A549 (cell line): Measurements from ENCODE around the gene CDKN1B. TPM values are rescaled to one million over a fixed set of nuclear protein-coding genes. Genes with fewer than 3 reads are reported as not detected.

Experiments
- ATAC-seq, 2 experiments: fragments of 200-7000 bp in 1 of 2; fragments of >200 bp in 1 of 2; cut with Nextera tagmentation in 1 of 2; cut with Tn5 transposase in 1 of 2; 3 replicates each; pipeline versions ENCODE4 v1.8.0 to v1.9.1; 2018 to 2020; ENCODE audit warnings: mild to moderate bottlenecking in 1 of 2, moderate library complexity in 1 of 2
- CTCF ChIA-PET: fragments of 300-600 bp; sonication (Branson Sonifier 250); formaldehyde crosslinking; extraction: SDS; loops from one replicate; lab custom pipeline; 2021; ENCODE audit warnings: antibody characterized with exemption, inconsistent platforms; lab: Yijun Ruan, JAX
- POLR2A ChIA-PET: fragments of 350-600 bp; formaldehyde crosslinking; extraction: SDS; loops from one replicate; lab custom pipeline; 2021; ENCODE audit warnings: antibody characterized with exemption, inconsistent platforms; lab: Yijun Ruan, JAX
- DNase-seq, 2 experiments: peaks; one replicate each; pipeline versions ENCODE4 v3.0.0 to v3.0.0-alpha.2; 2011 to 2016; ENCODE audit warnings: low read depth in 1 of 2, low spot score in 1 of 2
- FAIRE-seq: peaks from 2 replicates; lab custom pipeline; 2011; peaks lifted over from hg19 to GRCh38; lab: Jason Lieb, UNC
- H3K27ac ChIP-seq, 2 experiments: fragments of >200 bp; sonication (Bioruptor Twin); formaldehyde crosslinking; 3 replicates each; pipeline ENCODE4 v1.5.1; 2016 to 2017
- H3K4me1 ChIP-seq: fragments of >200 bp; sonication (Bioruptor Twin); formaldehyde crosslinking; 3 replicates; pipeline ENCODE4 v1.6.1; 2016
- H3K4me2 ChIP-seq: fragments of >200 bp; sonication (Bioruptor Twin); formaldehyde crosslinking; 3 replicates; pipeline ENCODE4 v1.6.1; 2016
- H3K4me3 ChIP-seq: fragments of >200 bp; sonication (Bioruptor Twin); formaldehyde crosslinking; 3 replicates; pipeline ENCODE4 v1.5.1; 2016
- H3K9me3 ChIP-seq: fragments of >200 bp; sonication (Bioruptor Twin); formaldehyde crosslinking; 3 replicates; pipeline ENCODE4 v1.6.1; 2016
- CBX2 ChIP-seq: fragments of 200-600 bp; sonication (generic); IDR thresholded peaks from 2 replicates; pipeline ENCODE4 v1.6.1; 2016; ENCODE audit warnings: low read depth, mild to moderate bottlenecking, borderline replicate concordance
- CBX8 ChIP-seq: fragments of 200-600 bp; sonication (generic); IDR thresholded peaks from 2 replicates; pipeline ENCODE4 v1.6.1; 2016
- CEBPB ChIP-seq, 2 experiments: fragments of >200 bp in 1 of 2; sonication (Bioruptor Twin) in 1 of 2; formaldehyde crosslinking in 1 of 2; IDR thresholded peaks; 2 replicates each; pipeline ENCODE4 v1.6.1; 2012 to 2016
- CHD2 ChIP-seq: fragments of 150-350 bp; IDR thresholded peaks from 2 replicates; pipeline ENCODE4 v1.6.1; 2014; ENCODE audit warnings: low read length; ENCODE audit not compliant: partially characterized antibody
- FOSL2 ChIP-seq, 2 experiments: fragments of 450-650 bp in 1 of 2; fragments of >200 bp in 1 of 2; sonication (Bioruptor Twin) in 1 of 2; formaldehyde crosslinking; IDR thresholded peaks; 2 replicates each; pipeline versions ENCODE4 v1.5.0 to v1.6.1; 2016 to 2020; ENCODE audit warnings: mild to moderate bottlenecking in 1 of 2, moderate library complexity in 1 of 2
- FOXS1 ChIP-seq: fragments of 250-450 bp; sonication (Bioruptor Pico); IDR thresholded peaks from 2 replicates; pipeline ENCODE4 v1.5.0; 2020; ENCODE audit warnings: mild to moderate bottlenecking, moderate library complexity
- HEYL ChIP-seq: fragments of 250-450 bp; sonication (Bioruptor Pico); IDR thresholded peaks from 2 replicates; pipeline ENCODE4 v1.8.0; 2021; ENCODE audit warnings: mild to moderate bottlenecking, moderate library complexity
- HOXB13 ChIP-seq: fragments of 250-450 bp; sonication (Bioruptor Pico); IDR thresholded peaks from 2 replicates; pipeline ENCODE4 v1.5.0; 2020; ENCODE audit warnings: low read depth, mild to moderate bottlenecking, moderate library complexity
- HOXB5 ChIP-seq: fragments of 250-450 bp; sonication (Bioruptor Pico); IDR thresholded peaks from 2 replicates; pipeline ENCODE4 v1.5.0; 2020; ENCODE audit warnings: mild to moderate bottlenecking, moderate library complexity
- JUN ChIP-seq, 2 experiments: fragments of >200 bp; sonication (Bioruptor Twin); formaldehyde crosslinking; IDR thresholded peaks; 2 replicates in 1 of 2; 3 replicates in 1 of 2; pipeline ENCODE4 v1.6.1; 2016 to 2017
- KDM5A ChIP-seq: fragments of 200-600 bp; sonication (generic); IDR thresholded peaks from 2 replicates; pipeline ENCODE4 v1.6.1; 2016; ENCODE audit warnings: antibody characterized with exemption, mild to moderate bottlenecking
- MAFK ChIP-seq: fragments of 450-650 bp; IDR thresholded peaks from 2 replicates; pipeline ENCODE4 v1.6.1; 2014; ENCODE audit not compliant: partially characterized antibody
- MAZ ChIP-seq: fragments of 150-350 bp; IDR thresholded peaks from 2 replicates; pipeline ENCODE4 v1.6.1; 2014; ENCODE audit warnings: antibody characterized with exemption, low read depth, low read length, borderline replicate concordance
- MYC ChIP-seq: IDR thresholded peaks from 2 replicates; pipeline ENCODE4 v1.6.1; 2012; ENCODE audit warnings: mild to moderate bottlenecking, inconsistent platforms, low read length, improper control_type of control experiment, borderline replicate concordance
- NFE2L2 ChIP-seq: fragments of 150-350 bp; conservative IDR thresholded peaks from 2 replicates; pipeline ENCODE4 v1.6.1; 2014; ENCODE audit warnings: low read length
- RAD21 ChIP-seq, 2 experiments: fragments of >200 bp in 1 of 2; sonication (Bioruptor Twin) in 1 of 2; formaldehyde crosslinking in 1 of 2; IDR thresholded peaks in 1 of 2; conservative IDR thresholded peaks in 1 of 2; 2 replicates in 1 of 2; 3 replicates in 1 of 2; pipeline ENCODE4 v1.6.1; 2012 to 2018; ENCODE audit warnings: inconsistent platforms in 1 of 2
- SMC3 ChIP-seq: fragments of >200 bp; sonication (Bioruptor Twin); formaldehyde crosslinking; IDR thresholded peaks from 3 replicates; pipeline ENCODE4 v1.6.1; 2018; ENCODE audit warnings: inconsistent platforms
- SREBF2 ChIP-seq: fragments of 450-650 bp; IDR thresholded peaks from 2 replicates; pipeline ENCODE4 v1.6.1; 2014; ENCODE audit warnings: mild to moderate bottlenecking, moderate library complexity
- TP53 ChIP-seq: fragments of 250-450 bp; sonication (Bioruptor Pico); IDR thresholded peaks from 2 replicates; pipeline ENCODE4 v1.5.0; 2021; ENCODE audit warnings: mild to moderate bottlenecking, moderate library complexity
- ZC3H11A ChIP-seq: fragments of 450-650 bp; IDR thresholded peaks from 2 replicates; pipeline ENCODE4 v1.6.1; 2014; ENCODE audit warnings: antibody characterized with exemption, mild to moderate bottlenecking
- ZFP36 ChIP-seq: fragments of 450-650 bp; IDR thresholded peaks from 2 replicates; pipeline ENCODE4 v1.6.1; 2014; ENCODE audit warnings: borderline replicate concordance; ENCODE audit not compliant: partially characterized antibody
- ZNF302 ChIP-seq: fragments of 250-450 bp; sonication (Bioruptor Pico); IDR thresholded peaks from 2 replicates; pipeline ENCODE4 v1.9.0; 2021; ENCODE audit warnings: inconsistent platforms, mild to moderate bottlenecking, moderate library complexity
- WGBS: methylation state at CpG from one replicate; pipeline ENCODE4 v1.1.6; 2017; ENCODE audit errors: missing lambda C conversion rate; 5-methylcytosine and 5-hydroxymethylcytosine counted together
- polyA plus RNA-seq, 4 experiments: library from polyadenylated mRNA; depleted of rRNA in 3 of 4; stranded (reverse); fragments of >200 nt; fragmentation: RNase III in 1 of 4; extraction: RNeasy Plus Mini Kit Qiagen cat#74134 plus additional on column Dnase treatment in 1 of 4; gene quantifications; 2 replicates in 3 of 4; 3 replicates in 1 of 4; pipeline ENCODE4 v1.2.3, GENCODE V29; 2011 to 2017
- TF ChIP-seq, protein P1 (sequence below): IDR thresholded peaks from 2 replicates; pipeline ENCODE4 v1.6.1; 2012
- TF ChIP-seq, protein P2 (sequence below): fragments of 250-450 bp; sonication (Bioruptor Pico); IDR thresholded peaks from 2 replicates; pipeline ENCODE4 v1.5.0; 2020; ENCODE audit warnings: low read depth, mild to moderate bottlenecking, moderate library complexity
- TF ChIP-seq, protein P3 (sequence below): fragments of >200 bp; sonication (Bioruptor Twin); formaldehyde crosslinking; IDR thresholded peaks from 3 replicates; pipeline ENCODE4 v1.5.1; 2016
- TF ChIP-seq, protein P4 (sequence below): IDR thresholded peaks from 2 replicates; pipeline ENCODE4 v1.6.1; 2012; ENCODE audit warnings: low read depth, borderline replicate concordance
- TF ChIP-seq, protein P5 (sequence below): fragments of 150-350 bp; IDR thresholded peaks from 2 replicates; pipeline ENCODE4 v1.6.1; 2014; ENCODE audit warnings: low read depth, mild to moderate bottlenecking, low read length

The CDKN1B gene
- polyA plus RNA-seq, 2 of the 4 experiments (the other 2 are of a cell fraction), result 20.3 to 26.8 TPM

DNA sequence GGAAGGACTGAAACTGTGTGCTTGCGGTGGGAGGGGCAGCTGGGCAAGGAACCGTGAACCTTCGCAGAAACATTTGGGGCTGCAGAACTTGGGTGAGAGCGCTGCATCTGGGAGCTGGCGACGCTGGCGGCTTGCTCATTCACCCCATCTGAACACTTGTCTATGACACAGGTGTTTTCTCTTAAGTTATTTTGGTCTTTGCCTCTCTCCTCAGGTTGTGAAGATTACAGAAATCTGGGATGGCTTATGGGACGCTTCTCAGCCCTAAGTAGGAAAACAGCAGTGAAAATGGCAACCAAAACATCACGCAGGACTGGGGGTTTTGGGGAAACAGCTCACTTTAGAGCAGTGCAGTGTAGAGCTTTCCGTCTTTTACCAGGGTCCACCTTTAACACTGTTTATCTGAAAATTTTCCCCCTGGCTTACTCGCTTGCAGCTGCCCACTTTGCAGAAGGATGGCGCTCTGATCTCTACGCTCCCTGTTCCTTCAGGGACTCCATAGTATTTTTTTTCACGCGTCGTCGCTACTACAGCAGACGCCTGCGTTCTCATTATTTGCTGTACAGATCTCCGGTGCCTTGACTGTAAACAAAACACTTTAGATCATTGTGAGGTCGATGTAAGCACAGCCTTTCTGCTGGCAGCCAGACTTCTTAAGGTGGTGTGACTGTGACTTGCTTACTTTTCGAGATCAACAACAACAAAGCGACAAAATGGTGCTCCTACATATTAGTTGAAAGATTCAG, 2.7 kb upstream of the CDKN1B start:
- peak; percentile 3 to 11; a peak in 3 of 6 replicates for ATAC-seq
- ChIA-PET POLR2A (interaction anchor here (0.6 to 2.1 kb wide), 5 partner anchors 11 to 357 kb away, joined by 3 to 9 read pairs (median 3); partner anchors contain the start of gene BORCS5), CTCF (interaction anchor here (0.8 to 3.5 kb wide), 6 partner anchors 11 to 682 kb away, joined by 3 to 18 read pairs (median 3); no protein-coding TSS in a partner anchor)
- peaks cover 27% of the 10 kb centered on the region for H3K4me1 ChIP-seq
- peak overlapping the region; percentile 93 for H3K4me2 ChIP-seq
- H3K9me3 ChIP-seq, result no peaks in the 10 kb centered on the region
- H3K27ac ChIP-seq, result peak overlapping the region; percentile 64 to 77
- H3K4me3 ChIP-seq, result peak overlapping the region; percentile 43
- no peak for FAIRE-seq
- peak in 1 of 2 experiments; percentile 68 for DNase-seq
- TF ChIP-seq CHD2 (no peak), JUN (IDR thresholded peaks at IDR 0.05) (no peak), HEYL (CRISPR knock-in tag) (no peak), TP53 (CRISPR knock-in tag) (no peak), SREBF2 (no peak), NFE2L2 (no peak), FOXS1 (no peak), MYC (no peak), MAZ (no peak), RAD21 (conservative IDR thresholded peaks at IDR 0.05 in 1 of 2, IDR thresholded peaks at IDR 0.05 in 1 of 2) (peak in 1 of 2 experiments; percentile 22; a peak in 1 of 5 replicates), FOSL2 (IDR thresholded peaks at IDR 0.05) (no peak), FOSL2 (CRISPR knock-in tag; IDR thresholded peaks at IDR 0.05) (no peak), CBX8 (no peak), ZNF302 (CRISPR knock-in tag) (no peak), MAFK (no peak), HOXB5 (CRISPR knock-in tag) (no peak), ZC3H11A (no peak), CBX2 (no peak), HOXB13 (CRISPR knock-in tag) (no peak), ZFP36 (no peak), CEBPB (IDR thresholded peaks at IDR 0.05) (no peak), SMC3 (no peak), KDM5A (no peak)
- TF ChIP-seq, protein P1, sequence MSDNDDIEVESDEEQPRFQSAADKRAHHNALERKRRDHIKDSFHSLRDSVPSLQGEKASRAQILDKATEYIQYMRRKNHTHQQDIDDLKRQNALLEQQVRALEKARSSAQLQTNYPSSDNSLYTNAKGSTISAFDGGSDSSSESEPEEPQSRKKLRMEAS, result peak; percentile 42
- TF ChIP-seq, protein P2, sequence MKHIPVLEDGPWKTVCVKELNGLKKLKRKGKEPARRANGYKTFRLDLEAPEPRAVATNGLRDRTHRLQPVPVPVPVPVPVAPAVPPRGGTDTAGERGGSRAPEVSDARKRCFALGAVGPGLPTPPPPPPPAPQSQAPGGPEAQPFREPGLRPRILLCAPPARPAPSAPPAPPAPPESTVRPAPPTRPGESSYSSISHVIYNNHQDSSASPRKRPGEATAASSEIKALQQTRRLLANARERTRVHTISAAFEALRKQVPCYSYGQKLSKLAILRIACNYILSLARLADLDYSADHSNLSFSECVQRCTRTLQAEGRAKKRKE (CRISPR knock-in tag), result no peak
- TF ChIP-seq, protein P3, sequence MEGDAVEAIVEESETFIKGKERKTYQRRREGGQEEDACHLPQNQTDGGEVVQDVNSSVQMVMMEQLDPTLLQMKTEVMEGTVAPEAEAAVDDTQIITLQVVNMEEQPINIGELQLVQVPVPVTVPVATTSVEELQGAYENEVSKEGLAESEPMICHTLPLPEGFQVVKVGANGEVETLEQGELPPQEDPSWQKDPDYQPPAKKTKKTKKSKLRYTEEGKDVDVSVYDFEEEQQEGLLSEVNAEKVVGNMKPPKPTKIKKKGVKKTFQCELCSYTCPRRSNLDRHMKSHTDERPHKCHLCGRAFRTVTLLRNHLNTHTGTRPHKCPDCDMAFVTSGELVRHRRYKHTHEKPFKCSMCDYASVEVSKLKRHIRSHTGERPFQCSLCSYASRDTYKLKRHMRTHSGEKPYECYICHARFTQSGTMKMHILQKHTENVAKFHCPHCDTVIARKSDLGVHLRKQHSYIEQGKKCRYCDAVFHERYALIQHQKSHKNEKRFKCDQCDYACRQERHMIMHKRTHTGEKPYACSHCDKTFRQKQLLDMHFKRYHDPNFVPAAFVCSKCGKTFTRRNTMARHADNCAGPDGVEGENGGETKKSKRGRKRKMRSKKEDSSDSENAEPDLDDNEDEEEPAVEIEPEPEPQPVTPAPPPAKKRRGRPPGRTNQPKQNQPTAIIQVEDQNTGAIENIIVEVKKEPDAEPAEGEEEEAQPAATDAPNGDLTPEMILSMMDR, result peak; percentile 57
- TF ChIP-seq, protein P4, sequence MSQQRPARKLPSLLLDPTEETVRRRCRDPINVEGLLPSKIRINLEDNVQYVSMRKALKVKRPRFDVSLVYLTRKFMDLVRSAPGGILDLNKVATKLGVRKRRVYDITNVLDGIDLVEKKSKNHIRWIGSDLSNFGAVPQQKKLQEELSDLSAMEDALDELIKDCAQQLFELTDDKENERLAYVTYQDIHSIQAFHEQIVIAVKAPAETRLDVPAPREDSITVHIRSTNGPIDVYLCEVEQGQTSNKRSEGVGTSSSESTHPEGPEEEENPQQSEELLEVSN, result no peak
- TF ChIP-seq, protein P5, sequence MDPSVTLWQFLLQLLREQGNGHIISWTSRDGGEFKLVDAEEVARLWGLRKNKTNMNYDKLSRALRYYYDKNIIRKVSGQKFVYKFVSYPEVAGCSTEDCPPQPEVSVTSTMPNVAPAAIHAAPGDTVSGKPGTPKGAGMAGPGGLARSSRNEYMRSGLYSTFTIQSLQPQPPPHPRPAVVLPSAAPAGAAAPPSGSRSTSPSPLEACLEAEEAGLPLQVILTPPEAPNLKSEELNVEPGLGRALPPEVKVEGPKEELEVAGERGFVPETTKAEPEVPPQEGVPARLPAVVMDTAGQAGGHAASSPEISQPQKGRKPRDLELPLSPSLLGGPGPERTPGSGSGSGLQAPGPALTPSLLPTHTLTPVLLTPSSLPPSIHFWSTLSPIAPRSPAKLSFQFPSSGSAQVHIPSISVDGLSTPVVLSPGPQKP, result no peak
- WGBS, result 4% methylated on average over 23 of the region's 23 CpGs
